Measurements from ENCODE around the gene APOBEC2.

APOBEC2 gene

GRCh38 chr6:41039060-41039998 is 13.7 kb upstream of the APOBEC2 start, which contains the start of gene UNC5CL:
UNC5CL (minus strand) TSS chr6:41039221; CDS start chr6:41035074, 4,147 bp downstream.
- TF ChIP-seq TAF1 (IDR thresholded peaks at IDR 0.05; ENCODE audit: borderline replicate concordance, low read depth, low read length) (no peak), POLR2A (IDR thresholded peaks at IDR 0.05; ENCODE audit: low read depth, low read length) (no peak), POLR2AphosphoS5 (IDR thresholded peaks at IDR 0.05; ENCODE audit: low read depth, low read length) (no peak)
- peak; percentile 59 for DNase-seq (ENCODE audit: insufficient read length)
- peak; percentile 64 for FAIRE-seq

- DNase-seq (ENCODE audit: insufficient read length) (no peak), FAIRE-seq (no peak)
- no peak for TF ChIP-seq TAF1 (IDR thresholded peaks at IDR 0.05; ENCODE audit: borderline replicate concordance, low read depth, low read length)
- no peak for TF ChIP-seq POLR2A (IDR thresholded peaks at IDR 0.05; ENCODE audit: low read depth, low read length)
- no peak for TF ChIP-seq POLR2AphosphoS5 (IDR thresholded peaks at IDR 0.05; ENCODE audit: low read depth, low read length)
Measured at GRCh38 chr6:41040101-41040939, 12.7 kb upstream of the APOBEC2 start.

- FAIRE-seq (no peak), DNase-seq (ENCODE audit: insufficient read length) (no peak)
- TF ChIP-seq TAF1 (IDR thresholded peaks at IDR 0.05; ENCODE audit: borderline replicate concordance, low read depth, low read length) (no peak), POLR2A (IDR thresholded peaks at IDR 0.05; ENCODE audit: low read depth, low read length) (no peak), POLR2AphosphoS5 (IDR thresholded peaks at IDR 0.05; ENCODE audit: low read depth, low read length) (no peak)
Measured at GRCh38 chr6:41040940-41041536, 12.0 kb upstream of the APOBEC2 start.

- DNase-seq (ENCODE audit: insufficient read length) (no peak), FAIRE-seq (no peak)
- TF ChIP-seq POLR2A (IDR thresholded peaks at IDR 0.05; ENCODE audit: low read depth, low read length) (no peak), TAF1 (IDR thresholded peaks at IDR 0.05; ENCODE audit: borderline replicate concordance, low read depth, low read length) (no peak), POLR2AphosphoS5 (IDR thresholded peaks at IDR 0.05; ENCODE audit: low read depth, low read length) (no peak)
Measured at GRCh38 chr6:41042226-41043055, 10.6 kb upstream of the APOBEC2 start, which contains the start of gene TSPO2. TSPO2 (plus strand) TSS chr6:41042467; CDS start chr6:41042986, 519 bp downstream.

- DNase-seq (ENCODE audit: insufficient read length): no peak
- TF ChIP-seq TAF1 (IDR thresholded peaks at IDR 0.05; ENCODE audit: borderline replicate concordance, low read depth, low read length) (no peak), POLR2AphosphoS5 (IDR thresholded peaks at IDR 0.05; ENCODE audit: low read depth, low read length) (no peak), POLR2A (IDR thresholded peaks at IDR 0.05; ENCODE audit: low read depth, low read length) (no peak)
- FAIRE-seq: no peak
Measured at GRCh38 chr6:41043151-41043550, 9.9 kb upstream of the APOBEC2 start.

GRCh38 chr6:41045664-41046063 is 7.3 kb upstream of the APOBEC2 start:
- DNase-seq (ENCODE audit: insufficient read length) (no peak), FAIRE-seq (no peak)
- TF ChIP-seq TAF1 (IDR thresholded peaks at IDR 0.05; ENCODE audit: borderline replicate concordance, low read depth, low read length): no peak

- TF ChIP-seq POLR2AphosphoS5 (IDR thresholded peaks at IDR 0.05; ENCODE audit: low read depth, low read length): no peak
- no peak for TF ChIP-seq POLR2A (IDR thresholded peaks at IDR 0.05; ENCODE audit: low read depth, low read length)
- no peak for TF ChIP-seq TAF1 (IDR thresholded peaks at IDR 0.05; ENCODE audit: borderline replicate concordance, low read depth, low read length)
- DNase-seq (ENCODE audit: insufficient read length) (no peak), FAIRE-seq (no peak)
Measured at GRCh38 chr6:41046084-41046483, 6.9 kb upstream of the APOBEC2 start.

GRCh38 chr6:41047306-41047705 is 5.7 kb upstream of the APOBEC2 start:
- DNase-seq (ENCODE audit: insufficient read length) (no peak), FAIRE-seq (no peak)
- TF ChIP-seq POLR2A (IDR thresholded peaks at IDR 0.05; ENCODE audit: low read depth, low read length): no peak
- no peak for TF ChIP-seq POLR2AphosphoS5 (IDR thresholded peaks at IDR 0.05; ENCODE audit: low read depth, low read length)
- no peak for TF ChIP-seq TAF1 (IDR thresholded peaks at IDR 0.05; ENCODE audit: borderline replicate concordance, low read depth, low read length)

- TF ChIP-seq TAF1 (IDR thresholded peaks at IDR 0.05; ENCODE audit: borderline replicate concordance, low read depth, low read length): no peak
- TF ChIP-seq POLR2AphosphoS5 (IDR thresholded peaks at IDR 0.05; ENCODE audit: low read depth, low read length): no peak
- no peak for TF ChIP-seq POLR2A (IDR thresholded peaks at IDR 0.05; ENCODE audit: low read depth, low read length)
- DNase-seq (ENCODE audit: insufficient read length) (no peak), FAIRE-seq (no peak)
Measured at GRCh38 chr6:41047745-41048732, 5.0 kb upstream of the APOBEC2 start.
